Kidney (tissue), 14 donors: ENCODE measurements around the gene NFIA. TPM values are rescaled to one million over a fixed set of nuclear protein-coding genes. Genes with fewer than 3 reads are reported as not detected.

Source experiments
- DNase-seq, 5 donors: peaks; one replicate each; pipeline ENCODE4 v3.0.0-alpha.2; 2013 to 2020
- FAIRE-seq: peaks from 2 replicates; lab custom pipeline; 2012; peaks lifted over from hg19 to GRCh38; lab: Jason Lieb, UNC
- H3K27ac ChIP-seq, 2 donors: one replicate each; pipeline ENCODE4 v1.7.0; 2013; ENCODE audit warnings: low read depth in 2 of 2, low read length in 2 of 2, inconsistent platforms in 1 of 2
- H3K27me3 ChIP-seq: one replicate; pipeline ENCODE4 v1.7.1; 2013; ENCODE audit warnings: low read length, inconsistent platforms; ENCODE audit not compliant: control insufficient read depth, insufficient read depth
- H3K36me3 ChIP-seq, 3 donors: one replicate each; pipeline versions ENCODE4 v1.7.0 to v1.7.1; 2013; ENCODE audit warnings: low read length in 3 of 3, control low read depth in 1 of 3, inconsistent platforms in 1 of 3; ENCODE audit not compliant: insufficient read depth in 3 of 3, control insufficient read depth in 2 of 3
- H3K4me1 ChIP-seq, 3 donors: one replicate each; pipeline versions ENCODE4 v1.7.0 to v1.7.1; 2013; ENCODE audit warnings: low read length in 3 of 3, inconsistent platforms in 1 of 3, low read depth in 1 of 3; ENCODE audit not compliant: control insufficient read depth in 2 of 3, insufficient read depth in 2 of 3
- H3K4me3 ChIP-seq, 3 donors: one replicate each; pipeline versions ENCODE4 v1.7.0 to v1.8.1; 2013; ENCODE audit warnings: low read length in 3 of 3, control low read depth in 1 of 3, inconsistent platforms in 1 of 3
- H3K9ac ChIP-seq, 3 donors: one replicate each; pipeline versions ENCODE4 v1.7.0 to v1.7.1; 2013; ENCODE audit warnings: low read length in 3 of 3, control low read depth in 1 of 3, inconsistent platforms in 1 of 3
- H3K9me3 ChIP-seq, 3 donors: one replicate each; pipeline versions ENCODE4 v1.7.0 to v1.7.1; 2013; ENCODE audit warnings: low read length in 3 of 3, control low read depth in 1 of 3, inconsistent platforms in 1 of 3; ENCODE audit not compliant: control insufficient read depth in 2 of 3, insufficient read depth in 1 of 3
- CTCF ChIP-seq: IDR thresholded peaks from 3 replicates; pipeline ENCODE4 v1.5.1; 2012; ENCODE audit warnings: mild to moderate bottlenecking, moderate library complexity, borderline replicate concordance; ENCODE audit not compliant: insufficient read depth; ENCODE audit errors: extremely low read depth
- intact Hi-C: fragments of 100-400 bp; cut with DNase I; formaldehyde crosslinking; loops from one replicate; pipeline ENCODE4 v1.11.1; 2022
- polyA plus RNA-seq: library from polyadenylated mRNA; stranded (reverse); fragments of 350-450 nt; fragmentation: Illumina TruSeq; extraction: RNeasy Lipid Tissue Mini Kit (QIAGEN cat#74804); gene quantifications from one replicate; pipeline ENCODE4 v1.2.3, GENCODE V29; 2014; ENCODE audit warnings: low read depth, low replicate concordance; ENCODE audit not compliant: insufficient read depth
- total RNA-seq: library from RNA; stranded (reverse); fragmentation: NEBNext Ultra II Directional; extraction: Animal tissue kit (Norgen Biotek cat#: 25700); gene quantifications from one replicate; pipeline ENCODE4 v1.2.1, GENCODE V29; 2021
- donor health status: control.
- donor health status: control.
- donor health status: control.
- donor health status: control.
- donor health status: control.
- donor health status: DM: yes; HTN: yes; CAD: no.
- donor health status: Normal renal cell carcinoma (clear cell type).

Gene NFIA
- total and polyA plus RNA-seq, 2 donors from 2014 or later: 4.8 to 87.5 TPM

- Histone ChIP-seq H3K4me3 (no peak overlapping the region), H3K4me1 (no peaks in the 10 kb centered on the region), H3K27ac (no peak overlapping the region), H3K27me3 (no peaks in the 10 kb centered on the region), H3K9me3 (no peaks in the 10 kb centered on the region), H3K9ac (no peak overlapping the region), H3K36me3 (no peaks in the 10 kb centered on the region)
- intact Hi-C loops: no loop called here
- FAIRE-seq (no peak), DNase-seq (no peak)
- no peak for TF ChIP-seq CTCF
Observed at GRCh38 chr1:61264825-61265242, 182.5 kb downstream of the NFIA start.

DNA sequence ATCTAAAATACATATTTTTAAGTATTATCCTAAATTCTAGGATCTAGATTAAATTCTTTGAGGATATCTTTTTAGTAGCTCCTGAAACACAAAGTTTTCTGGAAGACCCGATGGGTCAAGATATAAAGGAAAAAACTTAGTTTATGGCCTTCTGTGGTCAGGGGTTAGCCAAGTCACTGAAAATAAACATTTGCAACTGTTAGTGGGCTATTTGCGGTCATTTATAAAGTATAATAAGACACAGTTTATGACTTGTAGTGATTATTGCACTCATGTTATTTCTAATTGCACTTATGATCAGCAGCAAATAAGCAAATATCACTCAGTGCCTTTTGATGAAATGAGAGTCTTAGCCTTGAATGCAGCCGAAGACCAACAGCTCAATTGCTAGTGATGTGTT, 183.3 kb downstream of the NFIA start:
- intact Hi-C loops: no loop called here
- Histone ChIP-seq H3K4me1 (no peaks in the 10 kb centered on the region), H3K27ac (no peak overlapping the region), H3K27me3 (no peaks in the 10 kb centered on the region), H3K4me3 (no peak overlapping the region), H3K9me3 (no peaks in the 10 kb centered on the region), H3K9ac (no peak overlapping the region), H3K36me3 (no peaks in the 10 kb centered on the region)
- TF ChIP-seq CTCF: no peak
- FAIRE-seq: no peak
- no peak for DNase-seq

GRCh38 chr1:61266738-61267137, 184.4 kb downstream of the NFIA start:
- H3K27me3 ChIP-seq: no peaks in the 10 kb centered on the region
- TF ChIP-seq CTCF: no peak
- DNase-seq (no peak), FAIRE-seq (no peak)
- H3K4me1 ChIP-seq: no peaks in the 10 kb centered on the region
- no peak overlapping the region for H3K4me3 ChIP-seq
- intact Hi-C loops: no loop called here
- no peak overlapping the region for H3K27ac ChIP-seq
- no peak overlapping the region for H3K9ac ChIP-seq
- no peaks in the 10 kb centered on the region for H3K9me3 ChIP-seq
- H3K36me3 ChIP-seq: no peaks in the 10 kb centered on the region
